SK-MEL-5 (cell line): ENCODE measurements around the gene CSE1L. TPM values are rescaled to one million over a fixed set of nuclear protein-coding genes. Genes with fewer than 3 reads are reported as not detected.
"Not testable (repeated sequence)": the region's sequence is repeated elsewhere in the genome, so short reads cannot be mapped to it uniquely, and the experiment has no call there.

Experiments
- DNase-seq: peaks from one replicate; pipeline ENCODE4 v3.0.0-alpha.2; 2016; ENCODE audit warnings: low read depth, low spot score
- in situ Hi-C: cut with HindIII; loops from 2 replicates; pipeline ENCODE4 v1.10.0; 2016; ENCODE audit warnings: low sequenced_read_pairs, high pct_unique_total_duplicates, low pct_unique_long_range_greater_than_20kb
- total RNA-seq: library from RNA; depleted of rRNA; stranded (reverse); fragments of >200 nt; shearing (Covaris generic); gene quantifications from 2 replicates; pipeline ENCODE4 v1.2.3, GENCODE V29; 2014

CSE1L gene
- total RNA-seq, 1 experiment from 2014 or later = 193 TPM

GRCh38 chr20:49110767-49111694 lies 64.9 kb downstream of the CSE1L start:
- in situ Hi-C loops = no loop called here
- no peak for DNase-seq

GRCh38 chr20:49112596-49113274 lies 66.6 kb downstream of the CSE1L start:
- in situ Hi-C loops = no loop called here
- no peak for DNase-seq

GRCh38 chr20:49115564-49115963 lies 69.5 kb downstream of the CSE1L start:
- peak; percentile 30 for DNase-seq
- in situ Hi-C loops = no loop called here

- in situ Hi-C loops = no loop called here
- DNase-seq = no peak
Observed at GRCh38 chr20:49118307-49118706, 72.2 kb downstream of the CSE1L start.

GRCh38 chr20:49119988-49120387 lies 73.9 kb downstream of the CSE1L start:
- DNase-seq = no peak
- in situ Hi-C loops = no loop called here

- DNase-seq = no peak
- in situ Hi-C loops = no loop called here
Observed at GRCh38 chr20:49122920-49123319, 76.8 kb downstream of the CSE1L start.

GRCh38 chr20:49123982-49124381 lies 77.9 kb downstream of the CSE1L start:
- in situ Hi-C loops = no loop called here
- no peak for DNase-seq

GRCh38 chr20:49132995-49133478 lies 86.9 kb downstream of the CSE1L start:
- DNase-seq = peak; percentile 82
- in situ Hi-C loops = loop anchor here (10.0 kb wide), 1 partner anchor 52 kb away; the partner anchor contains the start of gene STAU1

GRCh38 chr20:49133571-49133970 lies 87.5 kb downstream of the CSE1L start:
- DNase-seq = no peak
- in situ Hi-C loops = loop anchor here (10.0 kb wide), 1 partner anchor 51 kb away; the partner anchor contains the start of gene STAU1

- DNase-seq = not testable (repeated sequence)
- in situ Hi-C loops = loop anchor here (10.0 kb wide), 1 partner anchor 50 kb away; the partner anchor contains the start of gene STAU1
Observed at GRCh38 chr20:49134797-49135196, 88.7 kb downstream of the CSE1L start.

- in situ Hi-C loops = loop anchor here (10.0 kb wide), 1 partner anchor 48 kb away; the partner anchor contains the start of gene STAU1
- DNase-seq = no peak
Observed at GRCh38 chr20:49136817-49137571, 90.9 kb downstream of the CSE1L start.

GRCh38 chr20:49138431-49138830 lies 92.3 kb downstream of the CSE1L start:
- no peak for DNase-seq
- in situ Hi-C loops = loop anchor here (10.0 kb wide), 1 partner anchor 46 kb away; the partner anchor contains the start of gene STAU1

GRCh38 chr20:49140411-49140810 lies 94.3 kb downstream of the CSE1L start:
- no peak for DNase-seq
- in situ Hi-C loops = no loop called here

- in situ Hi-C loops = no loop called here
- DNase-seq = no peak
Observed at GRCh38 chr20:49140834-49141233, 94.7 kb downstream of the CSE1L start.
